Measurements from ENCODE around the gene HSPA1B.

Gene HSPA1B

GRCh38 chr6:31878726-31879125 is 51.2 kb downstream of the HSPA1B start, which contains the start of gene SLC44A4:
TSS of gene SLC44A4 (minus strand) at chr6:31878997. CDS start at chr6:31878980, 17 bp downstream.
- FAIRE-seq (no peak), DNase-seq (ENCODE audit: low spot score) (no peak)

GRCh38 chr6:31879143-31879542 is 51.6 kb downstream of the HSPA1B start:
- DNase-seq (ENCODE audit: low spot score) (no peak), FAIRE-seq (no peak)
